ENCODE results near the gene DOK4.

GRCh38 chr16:57479205-57479975 lies 6.9 kb downstream of the DOK4 start:
- TF ChIP-seq CTCF (IDR thresholded peaks at IDR 0.05; ENCODE audit: insufficient read depth, low read depth, low read length) = no peak
- no peak for TF ChIP-seq EZH2 (IDR thresholded peaks at IDR 0.05; ENCODE audit: insufficient read depth, low read length)
